ENCODE results near the gene KLK3. TPM values are rescaled to one million over a fixed set of nuclear protein-coding genes. Genes with fewer than 3 reads are reported as not detected.

Gene KLK3
- total RNA-seq, 1 donor from 2014 or later, result not detected

GRCh38 chr19:50832666-50833065 lies 22.0 kb upstream of the KLK3 start:
- DNase-seq, result no peak

- DNase-seq, result no peak
Measured at GRCh38 chr19:50833117-50833801, 21.5 kb upstream of the KLK3 start, which contains the start of gene KLK15. TSS of gene KLK15 (minus strand) at chr19:50833574. CDS start at chr19:50831492, 2,082 bp downstream.

GRCh38 chr19:50833802-50834167 lies 20.9 kb upstream of the KLK3 start:
- no peak for DNase-seq

- no peak for DNase-seq
Measured at GRCh38 chr19:50835103-50835784, 19.5 kb upstream of the KLK3 start.

- DNase-seq, result peak; percentile 75
Measured at GRCh38 chr19:50835785-50836542, 18.8 kb upstream of the KLK3 start.

- no peak for DNase-seq
Measured at GRCh38 chr19:50836543-50837195, 18.0 kb upstream of the KLK3 start.

GRCh38 chr19:50837300-50837699 lies 17.4 kb upstream of the KLK3 start:
- no peak for DNase-seq

GRCh38 chr19:50838239-50838638 lies 16.5 kb upstream of the KLK3 start:
- DNase-seq, result no peak

GRCh38 chr19:50839712-50840655 lies 14.7 kb upstream of the KLK3 start:
- DNase-seq, result no peak

GRCh38 chr19:50842130-50842529 lies 12.6 kb upstream of the KLK3 start:
- no peak for DNase-seq

- no peak for DNase-seq
Measured at GRCh38 chr19:50843205-50843604, 11.5 kb upstream of the KLK3 start.

- no peak for DNase-seq
Measured at GRCh38 chr19:50843701-50844221, 11.0 kb upstream of the KLK3 start.

GRCh38 chr19:50844296-50844935 lies 10.3 kb upstream of the KLK3 start:
- no peak for DNase-seq

GRCh38 chr19:50850738-50851137 lies 4.0 kb upstream of the KLK3 start:
- DNase-seq, result no peak

- DNase-seq, result no peak
Measured at GRCh38 chr19:50851620-50852019, 3.1 kb upstream of the KLK3 start.

GRCh38 chr19:50857366-50857765 lies 2.7 kb downstream of the KLK3 start:
- no peak for DNase-seq

GRCh38 chr19:50858886-50859285 lies 4.2 kb downstream of the KLK3 start:
- no peak for DNase-seq

- DNase-seq, result no peak
Measured at GRCh38 chr19:50859849-50860248, 5.1 kb downstream of the KLK3 start.

GRCh38 chr19:50861010-50861409 lies 6.3 kb downstream of the KLK3 start:
- DNase-seq, result no peak

GRCh38 chr19:50861496-50862286 lies 7.0 kb downstream of the KLK3 start:
- no peak for DNase-seq

All from dermis blood vessel endothelial cell (primary cell).